Omental fat pad (tissue), 4 donors: ENCODE data around the gene FCSK. TPM values are rescaled to one million over a fixed set of nuclear protein-coding genes. Genes with fewer than 3 reads are reported as not detected.
"Not testable (repeated sequence)": the region's sequence is repeated elsewhere in the genome, so short reads cannot be mapped to it uniquely, and the experiment has no call there.

Source experiments
- ATAC-seq: fragments of 150-250 bp; one replicate; pipeline ENCODE4 v1.9.1; 2016; ENCODE audit warnings: mild to moderate bottlenecking, moderate library complexity; ENCODE audit not compliant: low FRiP score
- DNase-seq: peaks from one replicate; pipeline ENCODE4 v3.0.0-alpha.2; 2019; ENCODE audit warnings: low spot score
- total RNA-seq, 4 donors: library from RNA; depleted of rRNA; stranded (reverse); fragments of >200 nt; gene quantifications; one replicate each; pipeline ENCODE4 v1.1.0, GENCODE V29; 2016
- TF ChIP-seq, protein P1 (sequence below), 3 donors: fragments of 450-650 bp; IDR thresholded peaks; one replicate each; pipeline ENCODE4 v1.5.1; 2016 to 2017; ENCODE audit warnings: antibody characterized with exemption in 3 of 3, mild to moderate bottlenecking in 3 of 3, moderate library complexity in 2 of 3

The FCSK gene
- total RNA-seq, 4 donors from 2014 or later = 7.3 to 17.3 (median 12.8) TPM

DNA sequence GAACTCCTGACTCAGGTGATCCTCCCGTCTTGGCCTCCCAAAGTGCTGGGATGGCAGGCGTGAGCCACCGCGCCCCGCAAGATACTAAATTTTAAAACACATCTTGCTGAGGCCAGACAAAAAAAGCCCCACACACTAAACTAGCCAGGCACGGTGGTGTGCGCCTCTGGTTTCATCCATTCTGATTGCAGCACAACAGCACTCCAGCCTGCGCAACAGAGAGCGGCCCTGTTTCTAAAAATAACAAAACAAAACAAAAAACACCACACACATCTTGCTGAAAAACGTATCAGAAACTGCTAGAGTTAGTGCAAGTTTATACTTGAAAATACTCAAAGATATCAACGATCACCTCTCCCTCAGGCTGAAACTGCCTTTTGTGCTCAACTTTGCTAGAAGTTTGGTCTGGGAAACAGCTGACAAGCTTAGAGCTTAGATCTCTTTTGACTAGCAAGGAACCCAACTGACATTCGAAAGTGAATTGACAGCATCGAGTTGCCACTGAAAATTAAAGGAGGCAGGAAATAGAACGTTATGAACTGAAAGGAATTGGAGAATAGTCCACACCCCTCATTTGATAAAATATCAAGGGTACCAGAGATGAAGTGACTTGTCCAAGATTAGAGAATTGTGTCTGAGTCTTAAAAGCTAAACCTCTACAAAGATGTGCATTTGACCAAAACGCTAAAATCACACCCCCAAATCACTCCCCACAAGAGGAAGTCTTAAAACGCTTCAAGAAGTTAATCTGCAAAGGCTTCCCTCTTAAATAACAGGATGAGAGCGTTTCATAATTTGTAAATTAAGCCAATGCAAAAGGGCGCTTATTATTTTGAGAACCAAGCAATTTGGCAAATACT is 68.1 kb downstream of the FCSK start:
- DNase-seq = no peak
- TF ChIP-seq, protein P1, sequence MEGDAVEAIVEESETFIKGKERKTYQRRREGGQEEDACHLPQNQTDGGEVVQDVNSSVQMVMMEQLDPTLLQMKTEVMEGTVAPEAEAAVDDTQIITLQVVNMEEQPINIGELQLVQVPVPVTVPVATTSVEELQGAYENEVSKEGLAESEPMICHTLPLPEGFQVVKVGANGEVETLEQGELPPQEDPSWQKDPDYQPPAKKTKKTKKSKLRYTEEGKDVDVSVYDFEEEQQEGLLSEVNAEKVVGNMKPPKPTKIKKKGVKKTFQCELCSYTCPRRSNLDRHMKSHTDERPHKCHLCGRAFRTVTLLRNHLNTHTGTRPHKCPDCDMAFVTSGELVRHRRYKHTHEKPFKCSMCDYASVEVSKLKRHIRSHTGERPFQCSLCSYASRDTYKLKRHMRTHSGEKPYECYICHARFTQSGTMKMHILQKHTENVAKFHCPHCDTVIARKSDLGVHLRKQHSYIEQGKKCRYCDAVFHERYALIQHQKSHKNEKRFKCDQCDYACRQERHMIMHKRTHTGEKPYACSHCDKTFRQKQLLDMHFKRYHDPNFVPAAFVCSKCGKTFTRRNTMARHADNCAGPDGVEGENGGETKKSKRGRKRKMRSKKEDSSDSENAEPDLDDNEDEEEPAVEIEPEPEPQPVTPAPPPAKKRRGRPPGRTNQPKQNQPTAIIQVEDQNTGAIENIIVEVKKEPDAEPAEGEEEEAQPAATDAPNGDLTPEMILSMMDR (IDR thresholded peaks at IDR 0.05) = no peak
- no peak for ATAC-seq

DNA sequence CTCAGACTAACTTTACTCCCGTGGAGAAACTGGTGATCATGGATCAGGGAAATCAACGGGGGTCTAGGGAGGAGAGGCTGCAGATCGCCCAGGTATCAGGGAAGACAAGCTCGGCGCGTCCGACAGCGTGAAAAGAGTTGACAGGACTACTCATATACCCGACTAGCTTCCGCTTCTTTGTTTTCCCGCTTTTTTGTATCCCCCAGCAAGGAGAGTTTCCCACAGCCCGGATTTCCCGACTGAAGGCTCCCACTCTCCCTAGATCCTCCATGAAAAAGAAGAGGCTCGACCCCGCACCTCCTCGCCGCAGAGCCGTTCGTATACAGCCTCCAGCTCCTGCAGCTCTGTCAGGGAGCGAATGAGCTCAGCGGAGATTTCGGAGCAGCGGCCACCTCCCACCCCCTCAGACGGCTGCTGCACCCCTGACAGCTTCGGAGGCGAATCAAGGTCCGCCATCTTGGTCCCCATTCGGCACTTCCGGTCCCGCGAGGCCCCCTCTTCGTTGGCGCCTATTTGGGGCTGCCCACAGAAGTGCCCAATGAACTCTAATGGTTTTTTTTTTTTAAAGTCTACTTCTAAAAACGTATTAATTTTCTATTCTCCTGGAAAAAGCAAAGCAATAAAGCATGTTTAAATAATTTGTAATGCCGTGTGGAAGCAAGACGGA is 68.8 kb downstream of the FCSK start, which contains the start of gene COG4:
Gene COG4 (minus strand): TSS at position 479 of the 667 bp plus-strand sequence. CDS start 11 bp downstream, at position 468.
- TF ChIP-seq, protein P1 (IDR thresholded peaks at IDR 0.05) = no peak
- DNase-seq (peak; percentile 64), ATAC-seq (peak; percentile 81)

DNA sequence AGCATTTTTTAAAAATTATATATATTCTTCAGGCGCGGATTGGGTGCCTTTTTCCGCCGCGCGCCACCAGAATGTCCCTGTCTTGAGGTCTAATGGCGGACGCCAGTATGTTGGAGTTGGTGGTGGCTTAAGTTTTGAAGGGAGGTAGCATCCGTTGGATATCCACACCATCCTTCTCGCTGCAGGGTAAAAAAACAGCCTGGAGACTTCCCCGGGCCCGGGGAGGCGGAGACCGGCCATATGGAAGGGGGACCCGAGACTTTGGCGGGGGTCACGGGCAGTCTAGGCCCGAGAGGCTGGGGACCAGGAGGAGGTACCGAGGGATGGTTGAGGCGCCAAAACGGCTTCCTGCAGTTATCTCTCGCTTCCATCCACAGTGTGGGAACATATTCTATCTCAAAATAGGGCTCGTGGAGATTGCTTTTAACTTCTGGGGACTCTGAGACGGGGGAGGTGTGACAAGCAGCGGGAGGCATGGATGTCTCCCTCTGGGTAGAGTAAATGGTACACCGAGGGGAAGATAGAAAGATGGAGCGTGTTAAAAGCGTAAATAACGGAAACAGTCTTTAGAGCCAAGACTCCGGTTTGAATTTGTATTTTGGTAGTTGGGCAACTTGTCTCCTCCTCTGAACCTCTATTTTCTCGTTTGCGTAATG is 69.5 kb downstream of the FCSK start, which contains the start of gene SF3B3:
Gene SF3B3 (plus strand): TSS at position 74 of the 656 bp plus-strand sequence. CDS start 2,841 bp downstream, outside the sequence.
- ATAC-seq = peak; percentile 63
- TF ChIP-seq, protein P1 (IDR thresholded peaks at IDR 0.05) = no peak
- peak; percentile 30 for DNase-seq

DNA sequence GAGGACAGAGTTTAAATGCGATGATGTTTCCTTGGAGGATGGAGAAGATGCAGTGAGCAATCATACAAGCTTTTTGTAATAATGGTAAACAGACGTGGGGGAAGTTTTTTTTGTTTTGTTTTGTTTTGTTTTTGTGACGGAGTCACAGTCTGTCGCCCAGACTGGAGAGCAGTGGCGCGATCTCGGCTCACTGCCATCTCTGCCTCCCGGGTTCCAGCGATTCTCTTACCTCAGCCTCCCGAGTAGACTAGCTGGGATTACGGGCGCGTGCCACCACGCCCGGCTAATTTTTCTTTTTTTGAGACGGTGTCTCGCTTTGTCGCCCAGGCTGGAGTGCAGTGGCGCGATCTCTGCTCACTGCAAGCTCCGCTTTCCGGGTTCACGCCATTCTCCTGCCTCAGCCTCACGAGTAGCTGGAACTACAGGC is 70.0 kb downstream of the FCSK start:
- not testable (repeated sequence) for ATAC-seq, DNase-seq

DNA sequence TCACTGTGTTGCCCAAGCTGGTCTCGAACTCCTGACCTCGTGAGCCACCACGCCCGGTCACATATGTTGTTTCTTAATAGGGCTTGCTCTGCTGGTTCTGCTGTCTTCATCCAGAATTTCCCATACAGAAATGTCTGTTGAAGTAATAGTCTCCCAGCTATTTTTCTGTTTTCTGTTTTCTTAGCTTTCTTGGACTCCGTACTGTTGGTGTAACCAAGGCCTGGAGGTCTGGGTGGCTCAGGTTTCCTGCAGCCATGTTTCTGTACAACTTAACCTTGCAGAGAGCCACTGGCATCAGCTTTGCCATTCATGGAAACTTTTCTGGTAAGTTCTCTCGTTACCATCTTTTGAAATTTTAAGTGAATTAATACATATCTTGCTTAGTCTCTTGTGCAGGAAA is 72.0 kb downstream of the FCSK start:
- TF ChIP-seq, protein P1 (IDR thresholded peaks at IDR 0.05) = no peak
- ATAC-seq = no peak
- no peak for DNase-seq

DNA sequence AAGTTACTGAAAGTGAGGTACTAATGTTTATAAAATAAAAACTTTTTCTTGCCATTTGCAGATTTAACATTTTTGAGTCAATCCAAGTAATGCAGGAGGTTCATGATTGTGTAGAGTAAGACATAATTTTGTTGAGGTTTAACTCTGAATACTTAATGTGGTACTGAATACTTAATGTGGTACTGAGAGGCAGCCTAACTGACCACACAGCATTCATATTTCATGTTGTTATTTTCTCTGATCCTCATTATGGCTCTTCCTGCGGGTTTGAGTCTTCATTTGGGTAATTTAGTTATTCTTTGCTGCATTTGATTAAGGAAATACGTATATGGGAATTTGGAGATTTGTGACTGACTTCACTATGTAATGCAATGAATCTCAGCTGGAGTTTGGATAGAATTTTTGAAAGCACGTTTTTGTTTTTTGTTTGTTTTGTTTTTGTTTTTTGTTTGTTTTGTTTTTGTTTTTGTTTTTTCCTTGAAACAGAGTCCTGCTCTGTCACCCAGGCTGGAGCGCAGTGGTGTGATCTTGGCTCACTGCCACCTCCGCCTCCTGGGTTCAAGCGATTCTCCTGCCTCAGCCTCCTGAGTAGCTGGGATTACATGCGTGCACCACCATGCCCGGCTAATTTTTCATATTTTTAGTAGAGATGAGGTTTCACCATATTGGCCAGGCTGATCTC is 73.1 kb downstream of the FCSK start:
- TF ChIP-seq, protein P1 (IDR thresholded peaks at IDR 0.05) = no peak
- DNase-seq = no peak
- ATAC-seq = no peak
